HEK293 (cell line): ENCODE results near the gene APOC3.
A peak's percentile ranks its signal among the peaks of the same experiment; 100 is the strongest.

Source experiments
- GLIS2 ChIP-seq: fragments of 450-650 bp; formaldehyde crosslinking; IDR thresholded peaks from 2 replicates; pipeline ENCODE4 v1.5.1; 2016; ENCODE audit warnings: missing biosample characterization, missing genetic modification characterization
- KLF7 ChIP-seq: fragments of 450-650 bp; formaldehyde crosslinking; IDR thresholded peaks from 2 replicates; pipeline ENCODE4 v1.5.1; 2016; ENCODE audit warnings: missing biosample characterization, missing genetic modification characterization, borderline replicate concordance
- MYNN ChIP-seq: fragments of 450-650 bp; formaldehyde crosslinking; IDR thresholded peaks from 2 replicates; pipeline ENCODE4 v1.5.1; 2016; ENCODE audit warnings: missing biosample characterization, missing genetic modification characterization, borderline replicate concordance
- REPIN1 ChIP-seq: fragments of 450-650 bp; formaldehyde crosslinking; IDR thresholded peaks from 2 replicates; pipeline ENCODE4 v1.5.1; 2017; ENCODE audit warnings: missing biosample characterization, missing genetic modification characterization, low read depth
- SALL2 ChIP-seq: fragments of 450-650 bp; formaldehyde crosslinking; IDR thresholded peaks from 2 replicates; pipeline ENCODE4 v1.5.0; 2017; ENCODE audit warnings: missing biosample characterization, mild to moderate bottlenecking, missing genetic modification characterization, borderline replicate concordance
- SP7 ChIP-seq: fragments of 450-650 bp; formaldehyde crosslinking; IDR thresholded peaks from 2 replicates; pipeline ENCODE4 v1.5.1; 2016; ENCODE audit warnings: missing biosample characterization, missing genetic modification characterization
- TRIM28 ChIP-seq: IDR thresholded peaks from 2 replicates; pipeline ENCODE4 v1.6.1; 2011; ENCODE audit warnings: low read length, control low read depth, borderline replicate concordance
- ZBTB11 ChIP-seq: fragments of 450-650 bp; formaldehyde crosslinking; conservative IDR thresholded peaks from 2 replicates; pipeline ENCODE4 v1.5.1; 2016; ENCODE audit warnings: low read depth, missing biosample characterization, missing genetic modification characterization
- ZBTB44 ChIP-seq: fragments of 450-650 bp; IDR thresholded peaks from 2 replicates; pipeline ENCODE4 v1.5.1; 2018; ENCODE audit warnings: missing biosample characterization, mild to moderate bottlenecking, missing genetic modification characterization
- ZEB2 ChIP-seq: fragments of 450-650 bp; formaldehyde crosslinking; IDR thresholded peaks from 2 replicates; pipeline ENCODE4 v1.5.1; 2016; ENCODE audit warnings: missing biosample characterization, missing genetic modification characterization
- ZNF10 ChIP-seq: fragments of 450-650 bp; formaldehyde crosslinking; IDR thresholded peaks from 2 replicates; pipeline ENCODE4 v1.5.1; 2017; ENCODE audit warnings: missing biosample characterization, missing genetic modification characterization
- ZNF133 ChIP-seq: fragments of 450-650 bp; formaldehyde crosslinking; IDR thresholded peaks from 2 replicates; pipeline ENCODE4 v1.5.1; 2016; ENCODE audit warnings: missing biosample characterization, missing genetic modification characterization
- ZNF184 ChIP-seq: fragments of 450-650 bp; IDR thresholded peaks from 2 replicates; pipeline ENCODE4 v1.5.1; 2018; ENCODE audit warnings: missing biosample characterization, mild to moderate bottlenecking, missing genetic modification characterization
- ZNF211 ChIP-seq: fragments of 450-650 bp; formaldehyde crosslinking; IDR thresholded peaks from 2 replicates; pipeline ENCODE4 v1.5.1; 2016; ENCODE audit warnings: low read depth, missing biosample characterization, missing genetic modification characterization
- ZNF26 ChIP-seq: fragments of 450-650 bp; formaldehyde crosslinking; IDR thresholded peaks from 2 replicates; pipeline ENCODE4 v1.5.1; 2016; ENCODE audit warnings: missing biosample characterization, missing genetic modification characterization
- ZNF324 ChIP-seq: fragments of 450-650 bp; formaldehyde crosslinking; IDR thresholded peaks from 2 replicates; pipeline ENCODE4 v1.5.1; 2016; ENCODE audit warnings: missing biosample characterization, missing genetic modification characterization
- ZNF354C ChIP-seq: fragments of 450-650 bp; formaldehyde crosslinking; IDR thresholded peaks from 2 replicates; pipeline ENCODE4 v1.5.1; 2016; ENCODE audit warnings: missing biosample characterization, missing genetic modification characterization, low read depth, borderline replicate concordance
- ZNF423 ChIP-seq: fragments of 450-650 bp; formaldehyde crosslinking; IDR thresholded peaks from 2 replicates; pipeline ENCODE4 v1.5.1; 2016; ENCODE audit warnings: missing biosample characterization, missing genetic modification characterization
- ZNF510 ChIP-seq: fragments of 450-650 bp; formaldehyde crosslinking; IDR thresholded peaks from 2 replicates; pipeline ENCODE4 v1.5.1; 2018; ENCODE audit warnings: mild to moderate bottlenecking, missing genetic modification characterization, missing biosample characterization; ENCODE audit not compliant: insufficient replicate concordance
- ZNF549 ChIP-seq: fragments of 450-650 bp; IDR thresholded peaks from 2 replicates; pipeline ENCODE4 v1.5.1; 2018; ENCODE audit warnings: missing biosample characterization, missing genetic modification characterization, mild to moderate bottlenecking, inconsistent platforms, moderate library complexity
- ZNF596 ChIP-seq: fragments of 450-650 bp; IDR thresholded peaks from 2 replicates; pipeline ENCODE4 v1.5.0; 2018; ENCODE audit warnings: missing biosample characterization, mild to moderate bottlenecking, missing genetic modification characterization, moderate library complexity
- ZNF600 ChIP-seq: fragments of 450-650 bp; formaldehyde crosslinking; IDR thresholded peaks from 2 replicates; pipeline ENCODE4 v1.5.1; 2016; ENCODE audit warnings: missing biosample characterization, missing genetic modification characterization
- ZNF610 ChIP-seq: fragments of 450-650 bp; formaldehyde crosslinking; IDR thresholded peaks from 2 replicates; pipeline ENCODE4 v1.5.1; 2016; ENCODE audit warnings: missing biosample characterization, missing genetic modification characterization, borderline replicate concordance
- ZNF629 ChIP-seq: fragments of 450-650 bp; formaldehyde crosslinking; IDR thresholded peaks from 2 replicates; pipeline ENCODE4 v1.5.1; 2017; ENCODE audit warnings: missing biosample characterization, missing genetic modification characterization
- ZNF654 ChIP-seq: fragments of 450-650 bp; formaldehyde crosslinking; IDR thresholded peaks from 2 replicates; pipeline ENCODE4 v1.5.1; 2016; ENCODE audit warnings: low read depth, missing biosample characterization, missing genetic modification characterization
- ZNF664 ChIP-seq: fragments of 450-650 bp; formaldehyde crosslinking; IDR thresholded peaks from 2 replicates; pipeline ENCODE4 v1.5.1; 2016; ENCODE audit warnings: missing biosample characterization, missing genetic modification characterization
- ZSCAN16 ChIP-seq: fragments of 450-650 bp; formaldehyde crosslinking; IDR thresholded peaks from 2 replicates; pipeline ENCODE4 v1.5.1; 2016; ENCODE audit warnings: missing biosample characterization, missing genetic modification characterization

Gene APOC3

GRCh38 chr11:116835791-116836631 is 6.3 kb downstream of the APOC3 start (continued):
- no peak for TF ChIP-seq ZSCAN16
- TF ChIP-seq ZBTB11 (tag by site-specific recombination): no peak
- no peak for TF ChIP-seq ZNF596 (tag by site-specific recombination)
- no peak for TF ChIP-seq ZNF510 (tag by site-specific recombination)
- TF ChIP-seq SALL2 (tag by site-specific recombination): no peak
- TF ChIP-seq ZNF629 (tag by site-specific recombination): peak; percentile 46; the same call in 1 of the 2 replicates
- TF ChIP-seq ZNF324 (tag by site-specific recombination): peak; percentile 63; the same call in 1 of the 2 replicates
- TF ChIP-seq ZBTB44 (tag by site-specific recombination): peak; percentile 79
- TF ChIP-seq ZNF211 (tag by site-specific recombination): no peak
- TF ChIP-seq SP7: peak; percentile 50; the same call in 1 of the 2 replicates
- no peak for TF ChIP-seq ZNF184 (tag by site-specific recombination)
- TF ChIP-seq ZNF654 (tag by site-specific recombination): peak; percentile 40
- TF ChIP-seq TRIM28: peak; percentile 100
- no peak for TF ChIP-seq ZNF423 (tag by site-specific recombination)
- TF ChIP-seq ZNF549 (tag by site-specific recombination): peak; percentile 95
- TF ChIP-seq GLIS2 (tag by site-specific recombination): peak; percentile 54; the same call in 1 of the 2 replicates
- no peak for TF ChIP-seq ZNF26 (tag by site-specific recombination)
- TF ChIP-seq ZNF10 (tag by site-specific recombination): 0 out of 2 replicates have a peak, but pooled peaks have one; percentile 13
- 0 out of 2 replicates have a peak, but pooled peaks have one; percentile 34 for TF ChIP-seq ZEB2 (tag by site-specific recombination)
- peak; percentile 80; the same call in 1 of the 2 replicates for TF ChIP-seq ZNF610 (tag by site-specific recombination)
- TF ChIP-seq ZNF600: peak; percentile 44
- no peak for TF ChIP-seq ZNF354C (tag by site-specific recombination)
- TF ChIP-seq ZNF664 (tag by site-specific recombination): no peak
- no peak for TF ChIP-seq MYNN (tag by site-specific recombination)
- no peak for TF ChIP-seq KLF7
- no peak for TF ChIP-seq REPIN1
- TF ChIP-seq ZNF133 (tag by site-specific recombination): no peak
